ENCODE data around the gene CTCFL.

Gene CTCFL

GRCh38 chr20:57507477-57507876 lies 17.5 kb downstream of the CTCFL start:
- DNase-seq (ENCODE audit: low read depth), result peak; percentile 17

DNA sequence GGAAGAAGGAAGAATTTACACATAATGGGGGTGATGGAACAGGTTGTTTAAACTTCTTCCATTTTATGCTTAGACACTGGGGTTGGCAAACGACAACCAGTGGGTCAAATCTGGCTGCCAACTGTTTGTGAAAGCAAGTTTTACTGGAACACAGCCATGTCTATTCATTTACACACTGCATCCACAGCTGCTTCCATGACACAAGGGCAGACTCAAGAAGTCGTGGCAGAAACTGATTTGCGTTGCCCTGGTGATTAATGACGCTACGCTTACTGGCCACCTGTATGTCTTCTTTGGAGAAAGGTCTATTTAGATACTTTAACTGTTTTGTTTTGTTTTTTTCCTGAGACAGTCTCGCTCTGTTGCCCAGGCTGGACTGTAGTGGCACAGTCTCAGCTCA lies 19.0 kb downstream of the CTCFL start:
- DNase-seq (ENCODE audit: low read depth), result no peak
- H3K4me3 ChIP-seq (ENCODE audit: low read depth, low read length), result no peak overlapping the region
- TF ChIP-seq, protein P1, sequence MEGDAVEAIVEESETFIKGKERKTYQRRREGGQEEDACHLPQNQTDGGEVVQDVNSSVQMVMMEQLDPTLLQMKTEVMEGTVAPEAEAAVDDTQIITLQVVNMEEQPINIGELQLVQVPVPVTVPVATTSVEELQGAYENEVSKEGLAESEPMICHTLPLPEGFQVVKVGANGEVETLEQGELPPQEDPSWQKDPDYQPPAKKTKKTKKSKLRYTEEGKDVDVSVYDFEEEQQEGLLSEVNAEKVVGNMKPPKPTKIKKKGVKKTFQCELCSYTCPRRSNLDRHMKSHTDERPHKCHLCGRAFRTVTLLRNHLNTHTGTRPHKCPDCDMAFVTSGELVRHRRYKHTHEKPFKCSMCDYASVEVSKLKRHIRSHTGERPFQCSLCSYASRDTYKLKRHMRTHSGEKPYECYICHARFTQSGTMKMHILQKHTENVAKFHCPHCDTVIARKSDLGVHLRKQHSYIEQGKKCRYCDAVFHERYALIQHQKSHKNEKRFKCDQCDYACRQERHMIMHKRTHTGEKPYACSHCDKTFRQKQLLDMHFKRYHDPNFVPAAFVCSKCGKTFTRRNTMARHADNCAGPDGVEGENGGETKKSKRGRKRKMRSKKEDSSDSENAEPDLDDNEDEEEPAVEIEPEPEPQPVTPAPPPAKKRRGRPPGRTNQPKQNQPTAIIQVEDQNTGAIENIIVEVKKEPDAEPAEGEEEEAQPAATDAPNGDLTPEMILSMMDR (conservative IDR thresholded peaks at IDR 0.05; ENCODE audit: low read depth, low read length), result no peak

More at GRCh38 chr20:57507477-57507876, 17.5 kb downstream of the CTCFL start:
- H3K4me3 ChIP-seq (ENCODE audit: low read depth, low read length), result no peak overlapping the region
- TF ChIP-seq, protein P1 (conservative IDR thresholded peaks at IDR 0.05; ENCODE audit: low read depth, low read length), result no peak

- TF ChIP-seq, protein P1 (conservative IDR thresholded peaks at IDR 0.05; ENCODE audit: low read depth, low read length), result no peak
- DNase-seq (ENCODE audit: low read depth), result no peak
Measured at GRCh38 chr20:57504411-57504810, 20.5 kb downstream of the CTCFL start.

GRCh38 chr20:57503035-57503658 lies 21.8 kb downstream of the CTCFL start:
- no peak overlapping the region for H3K4me3 ChIP-seq (ENCODE audit: low read depth, low read length)
- DNase-seq (ENCODE audit: low read depth), result no peak
- TF ChIP-seq, protein P1 (conservative IDR thresholded peaks at IDR 0.05; ENCODE audit: low read depth, low read length), result no peak

More at GRCh38 chr20:57504411-57504810, 20.5 kb downstream of the CTCFL start:
- H3K4me3 ChIP-seq (ENCODE audit: low read depth, low read length), result no peak overlapping the region

DNA sequence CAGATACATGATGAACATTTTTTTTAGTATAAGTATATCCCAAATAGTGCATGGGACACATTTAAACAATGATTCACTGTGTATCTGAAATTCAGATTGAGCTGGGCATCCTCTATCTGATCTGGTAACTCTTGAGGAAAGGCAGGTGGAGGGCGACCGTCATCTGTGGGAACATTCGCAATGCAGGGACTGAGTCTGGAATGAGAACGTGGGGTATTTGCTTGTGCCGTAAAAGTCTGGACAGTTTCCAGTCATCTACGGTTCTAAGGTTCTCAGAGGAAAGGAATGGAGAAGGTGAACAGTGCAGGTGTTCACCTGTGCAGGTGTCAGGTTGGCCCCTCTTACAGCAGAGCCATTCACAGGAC lies 22.6 kb downstream of the CTCFL start:
- no peak for DNase-seq (ENCODE audit: low read depth)
- no peak overlapping the region for H3K4me3 ChIP-seq (ENCODE audit: low read depth, low read length)
- TF ChIP-seq, protein P1 (conservative IDR thresholded peaks at IDR 0.05; ENCODE audit: low read depth, low read length), result no peak

DNA sequence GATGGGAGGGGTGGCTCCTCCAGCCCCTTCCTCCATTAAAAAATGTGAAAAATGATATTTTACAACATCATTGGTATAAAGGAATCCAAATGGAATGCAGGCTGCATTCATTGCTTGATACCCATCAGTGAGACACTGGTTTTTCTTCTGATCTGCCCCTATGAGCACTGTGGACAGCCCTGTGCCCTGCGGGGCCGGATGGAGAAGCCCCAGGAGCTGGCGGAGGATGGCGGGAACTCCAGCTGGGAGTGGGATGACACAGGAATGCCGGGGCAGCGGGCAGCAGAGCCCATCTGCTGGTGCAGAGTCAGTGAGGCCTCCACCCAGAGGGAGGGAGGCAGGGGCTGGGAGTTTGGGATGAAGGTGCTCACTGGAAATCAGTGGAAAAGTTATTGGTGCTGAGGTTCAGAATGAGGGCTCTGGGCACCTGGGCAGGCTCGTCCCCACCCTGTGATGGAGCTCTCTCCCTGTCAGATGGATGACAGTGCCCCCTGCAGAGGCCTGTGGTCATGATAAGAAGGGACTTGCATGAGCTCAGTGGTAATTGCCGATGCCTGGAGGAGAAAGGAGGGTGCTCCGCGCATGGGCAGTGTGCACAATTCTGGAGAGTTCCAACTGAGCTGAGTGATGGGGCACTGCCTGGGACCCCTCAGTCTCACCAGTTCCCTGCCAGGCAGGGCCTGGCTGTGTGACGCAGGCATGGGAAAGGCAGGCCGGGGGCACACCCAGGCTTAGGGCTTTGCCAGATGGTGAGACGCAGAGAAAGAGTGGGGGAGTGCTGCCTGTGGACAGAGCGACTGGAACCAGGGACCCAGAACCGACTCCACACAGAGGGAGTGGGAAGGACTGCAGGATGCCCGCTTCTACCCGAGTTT lies 23.2 kb downstream of the CTCFL start:
- peak; percentile 36 for DNase-seq (ENCODE audit: low read depth)
- no peak overlapping the region for H3K4me3 ChIP-seq (ENCODE audit: low read depth, low read length)
- TF ChIP-seq, protein P1 (conservative IDR thresholded peaks at IDR 0.05; ENCODE audit: low read depth, low read length), result no peak

All from choroid plexus epithelial cell (primary cell).